Suppressor macrophage treated with lipopolysaccharide for 4 hours (primary cell): ENCODE measurements around the gene KIF19.
"Not testable (repeated sequence)": the region's sequence is repeated elsewhere in the genome, so short reads cannot be mapped to it uniquely, and the experiment has no call there.

Source experiments
- DNase-seq: peaks from one replicate; pipeline ENCODE4 v3.0.0-alpha.2; 2020

KIF19 gene

GRCh38 chr17:74325743-74326379 is at the start of gene KIF19:
Gene KIF19 (plus strand): TSS chr17:74326226. CDS start chr17:74326350, 124 bp downstream.
- DNase-seq = peak; percentile 51

- peak; percentile 77 for DNase-seq
Observed at GRCh38 chr17:74276541-74277009, 49.5 kb upstream of the KIF19 start.

DNA sequence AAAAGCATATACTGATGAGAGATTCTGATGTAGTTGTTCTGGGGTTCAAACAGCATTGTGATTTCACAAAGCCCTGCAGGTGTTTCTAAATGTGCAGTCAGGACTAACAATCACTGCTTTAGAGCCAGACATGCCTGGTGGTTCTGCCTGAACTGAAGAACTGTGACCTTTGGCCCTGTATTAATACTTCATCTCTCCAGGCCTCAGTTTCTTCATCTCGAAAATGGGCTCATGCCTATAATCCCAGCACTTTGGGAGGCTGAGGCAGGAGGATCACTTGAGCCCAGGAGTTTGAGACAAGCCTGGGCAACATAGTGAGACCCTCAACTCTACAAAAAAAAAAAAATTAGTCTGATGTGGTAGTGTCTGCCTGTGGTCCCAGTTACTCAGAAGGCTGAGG is 48.1 kb upstream of the KIF19 start:
- DNase-seq = no peak

- not testable (repeated sequence) for DNase-seq
Observed at GRCh38 chr17:74279617-74280016, 46.4 kb upstream of the KIF19 start.

DNA sequence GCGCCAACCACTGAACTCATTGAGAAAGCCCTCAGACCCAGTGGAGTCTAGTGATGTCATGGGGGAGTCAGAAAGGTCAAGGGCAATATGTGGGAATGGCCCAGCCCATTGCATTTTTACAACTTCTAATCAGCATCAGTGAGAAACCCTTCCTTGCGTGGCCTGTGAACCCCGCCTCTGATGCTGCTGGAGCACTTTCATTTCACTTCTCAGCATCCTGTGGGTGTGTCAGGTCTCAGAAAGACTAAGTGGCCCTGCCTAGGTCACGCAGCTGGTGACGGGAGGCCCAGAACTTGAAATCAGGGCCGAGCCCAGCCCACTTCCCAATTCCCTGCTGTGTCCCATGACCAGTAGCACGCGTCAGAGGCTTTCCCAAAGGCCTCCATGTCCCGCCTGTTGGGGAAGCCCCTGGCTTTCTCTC is 45.9 kb upstream of the KIF19 start:
- peak; percentile 96 for DNase-seq

- no peak for DNase-seq
Observed at GRCh38 chr17:74281799-74282198, 44.2 kb upstream of the KIF19 start.

- DNase-seq = not testable (repeated sequence)
Observed at GRCh38 chr17:74282274-74282586, 43.8 kb upstream of the KIF19 start.

- DNase-seq = peak; percentile 91
Observed at GRCh38 chr17:74282587-74283370, 43.2 kb upstream of the KIF19 start.

- no peak for DNase-seq
Observed at GRCh38 chr17:74283371-74283673, 42.7 kb upstream of the KIF19 start.

DNA sequence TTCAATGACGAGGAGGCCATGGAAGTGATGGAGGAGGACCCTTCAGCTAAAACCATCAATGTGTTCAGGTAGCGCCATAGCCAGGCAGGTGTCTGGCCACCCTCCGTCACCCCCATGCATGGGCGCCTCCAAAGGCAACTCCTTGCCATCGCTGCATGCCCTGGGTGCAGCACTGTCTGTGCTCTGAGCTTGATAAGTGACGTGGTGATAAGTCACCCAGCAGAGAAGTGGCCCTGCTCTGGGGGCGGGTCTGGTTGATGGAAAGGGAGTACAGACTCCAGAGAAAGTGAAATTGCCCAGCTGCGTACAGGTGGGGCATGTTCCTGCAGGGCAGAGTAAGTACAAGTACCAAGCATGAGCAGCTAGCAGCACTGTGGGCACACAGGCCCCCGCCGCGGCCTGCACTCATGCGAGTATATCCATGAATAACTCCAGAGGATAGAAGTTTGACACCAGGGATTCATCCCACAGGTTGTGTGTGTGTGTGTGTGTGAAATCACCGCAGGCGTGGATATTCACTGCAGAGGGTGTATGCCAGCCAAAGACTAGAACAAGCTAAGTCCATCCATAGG is 38.9 kb upstream of the KIF19 start:
- DNase-seq = no peak

- peak; percentile 65 for DNase-seq
Observed at GRCh38 chr17:74288785-74289184, 37.2 kb upstream of the KIF19 start.

DNA sequence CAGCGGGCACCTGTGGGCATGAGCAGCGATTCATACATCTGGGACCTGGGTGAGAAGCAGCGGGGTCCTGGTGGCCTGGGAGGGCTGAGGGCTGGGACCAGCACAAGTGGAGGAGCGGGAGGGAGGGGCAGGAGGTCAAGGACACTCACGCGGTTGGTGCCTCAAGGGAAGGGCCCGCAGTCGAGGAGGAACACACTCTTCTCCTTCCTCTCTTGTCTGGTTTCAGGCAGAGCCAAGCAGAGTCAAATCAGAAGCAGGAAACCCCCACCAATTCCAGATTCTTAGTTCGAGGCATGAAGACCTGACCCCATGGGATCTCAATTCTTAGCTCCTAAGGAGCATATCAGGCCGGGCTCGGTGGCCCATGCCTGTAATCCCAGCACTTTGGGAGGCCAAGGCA is 36.3 kb upstream of the KIF19 start:
- peak; percentile 56 for DNase-seq

- DNase-seq = no peak
Observed at GRCh38 chr17:74290340-74290739, 35.7 kb upstream of the KIF19 start.

DNA sequence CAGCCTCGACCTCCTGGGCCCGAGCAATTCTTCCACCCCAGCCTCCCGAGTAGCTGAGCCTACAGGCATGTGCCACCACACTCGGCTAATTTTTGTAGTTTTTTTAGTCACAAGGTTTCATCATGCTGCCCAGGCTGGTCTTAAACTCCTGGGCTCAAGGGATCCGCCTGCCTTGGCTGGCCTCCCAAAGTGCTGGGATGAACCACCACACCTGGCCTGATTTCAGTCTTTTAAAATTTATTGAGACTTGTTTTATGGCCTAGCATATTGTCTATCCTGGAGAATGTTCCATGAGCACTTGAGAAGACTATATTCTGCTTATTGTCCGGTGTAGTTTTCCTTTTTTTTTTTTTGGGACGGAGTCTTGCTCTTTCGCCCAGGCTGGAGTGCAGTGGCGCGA is 33.5 kb upstream of the KIF19 start:
- DNase-seq = no peak

DNA sequence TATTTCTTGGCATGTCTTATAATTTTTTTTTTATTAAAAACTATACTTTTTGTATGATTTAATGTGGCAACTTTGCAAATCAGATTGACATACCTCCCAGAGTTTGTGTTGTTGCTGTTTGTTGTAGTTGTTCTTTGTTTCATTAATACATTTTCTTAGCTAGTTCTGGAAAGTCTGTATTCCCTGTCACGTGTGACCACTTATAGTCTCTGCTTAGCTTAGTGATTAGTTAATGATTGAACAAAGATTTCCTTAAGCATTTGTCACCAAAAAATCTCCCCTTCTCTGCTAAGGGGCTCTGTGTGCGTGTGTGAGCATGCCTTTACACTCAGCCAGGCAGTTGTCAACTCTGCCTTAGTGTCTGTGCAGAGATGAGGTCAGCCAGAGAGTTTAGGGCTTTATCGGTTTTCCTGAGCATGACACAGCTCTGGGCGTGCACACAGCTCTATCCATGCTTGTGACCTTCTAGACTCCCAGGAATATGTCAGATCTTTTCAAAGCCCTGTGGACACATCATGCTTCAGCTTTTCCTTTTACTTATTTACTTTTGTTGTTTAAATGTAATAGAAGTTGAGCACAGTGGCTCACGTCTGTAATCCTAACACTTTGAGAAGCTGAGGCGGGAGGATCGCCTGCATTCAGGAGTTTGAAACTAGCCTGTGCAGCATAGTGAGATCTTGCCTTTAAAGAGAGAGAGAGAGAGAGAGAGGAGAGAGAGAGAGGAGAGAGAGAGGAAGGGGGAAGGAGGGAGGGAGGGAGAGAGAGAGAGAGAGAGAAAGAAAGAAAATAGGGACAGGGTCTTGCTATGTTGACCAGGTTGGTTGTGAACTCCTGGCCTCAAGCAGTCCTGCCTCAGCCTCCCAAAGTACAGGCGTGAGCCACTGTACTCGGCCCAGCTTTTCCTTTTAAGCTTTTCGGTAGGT is 30.1 kb upstream of the KIF19 start:
- DNase-seq = no peak

DNA sequence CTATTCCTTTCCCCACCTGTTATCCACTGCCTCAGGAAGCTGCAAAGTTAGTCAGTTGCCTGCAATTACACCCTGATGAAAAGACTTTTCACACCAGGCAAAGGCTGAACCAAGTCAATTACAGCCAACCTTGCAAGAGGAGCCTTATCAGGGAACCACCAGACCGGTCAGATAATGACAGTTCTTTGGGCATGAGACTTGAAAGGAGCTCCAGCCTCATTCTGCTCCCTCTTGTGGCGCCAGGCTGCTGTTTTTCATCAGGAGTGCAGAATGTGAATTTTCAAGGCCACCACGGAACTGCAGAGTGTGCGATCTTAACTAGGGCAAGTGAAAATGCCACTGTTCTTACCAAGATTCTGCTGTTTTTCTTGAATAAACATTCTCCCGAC is 29.5 kb upstream of the KIF19 start:
- DNase-seq = peak; percentile 78

DNA sequence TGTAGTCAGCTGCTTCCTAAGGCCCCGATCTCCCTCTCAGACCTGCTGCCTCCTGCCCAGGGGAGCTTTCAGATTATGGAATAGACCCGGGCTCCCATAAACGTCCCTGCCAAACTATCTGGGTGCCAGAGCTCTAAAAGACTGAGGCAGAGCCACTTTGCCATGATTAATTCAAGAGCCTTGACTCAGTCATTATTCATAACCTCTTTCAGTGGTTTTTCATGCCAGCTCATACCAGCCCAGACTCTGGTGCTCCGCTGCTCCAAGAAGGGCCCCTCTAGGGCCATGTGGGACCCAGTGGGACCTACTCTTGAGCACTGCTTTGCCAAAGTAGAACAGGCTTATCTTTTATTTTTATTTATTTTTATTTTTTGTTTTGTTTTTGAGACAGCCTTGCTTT is 28.1 kb upstream of the KIF19 start:
- DNase-seq = no peak

GRCh38 chr17:74298778-74299177 is 27.2 kb upstream of the KIF19 start:
- DNase-seq = no peak

DNA sequence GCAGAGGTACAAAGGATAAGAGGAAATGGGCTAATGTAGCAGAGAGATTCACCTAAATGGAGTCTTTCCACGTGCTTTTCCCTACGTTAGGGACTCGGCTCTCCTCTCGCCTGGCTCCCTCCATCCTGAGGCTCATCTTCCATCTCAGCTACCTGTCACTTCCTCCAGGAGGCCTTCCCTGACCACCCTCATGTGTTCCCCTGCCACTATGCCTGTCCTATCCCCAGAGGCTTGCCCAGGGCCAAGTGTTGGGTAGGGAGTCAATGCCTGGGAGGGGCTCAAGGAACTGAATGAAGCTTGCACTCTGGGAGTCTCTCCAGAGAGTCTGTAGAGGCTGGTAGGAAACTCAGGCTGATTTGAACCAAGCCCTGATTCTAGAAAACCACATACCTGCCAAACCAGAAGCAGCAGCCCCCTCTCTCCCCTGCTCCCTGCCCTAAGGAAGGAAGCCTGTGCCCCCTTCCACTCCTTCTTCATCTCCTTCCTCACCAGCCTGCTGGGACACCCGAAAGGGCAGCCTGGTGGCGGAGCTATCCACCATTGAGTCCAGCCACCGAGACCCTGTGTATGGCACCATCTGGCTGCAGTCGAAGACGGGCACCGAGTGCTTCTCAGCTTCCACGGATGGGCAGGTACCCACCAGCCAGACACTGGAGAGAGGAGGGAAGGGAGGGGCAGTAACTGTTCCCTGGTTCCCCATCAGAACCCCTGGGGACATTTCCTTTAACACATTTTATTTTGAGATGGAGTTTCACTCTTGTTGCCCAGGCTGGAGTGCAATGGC is 26.6 kb upstream of the KIF19 start:
- no peak for DNase-seq

DNA sequence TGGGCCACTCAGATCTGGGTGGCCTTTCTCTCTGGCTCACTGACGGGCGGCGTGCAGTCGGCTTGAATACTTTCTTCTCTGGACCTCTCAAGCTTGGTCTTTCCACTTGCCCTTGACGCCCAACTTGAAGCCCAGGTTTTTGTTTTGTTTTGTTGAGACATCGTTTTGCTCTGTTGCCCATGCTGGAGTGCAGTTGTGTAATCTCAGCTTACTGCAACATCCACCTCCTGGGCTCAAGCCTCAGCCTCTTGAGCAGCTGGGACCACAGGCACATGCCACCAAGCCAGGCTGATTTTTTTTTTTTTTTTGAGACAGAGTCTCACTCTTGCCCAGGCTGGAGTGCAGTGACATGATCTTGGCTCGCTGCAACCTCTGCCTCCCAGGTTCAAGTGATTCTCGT is 22.7 kb upstream of the KIF19 start:
- DNase-seq = no peak

- no peak for DNase-seq
Observed at GRCh38 chr17:74304184-74304583, 21.8 kb upstream of the KIF19 start.

DNA sequence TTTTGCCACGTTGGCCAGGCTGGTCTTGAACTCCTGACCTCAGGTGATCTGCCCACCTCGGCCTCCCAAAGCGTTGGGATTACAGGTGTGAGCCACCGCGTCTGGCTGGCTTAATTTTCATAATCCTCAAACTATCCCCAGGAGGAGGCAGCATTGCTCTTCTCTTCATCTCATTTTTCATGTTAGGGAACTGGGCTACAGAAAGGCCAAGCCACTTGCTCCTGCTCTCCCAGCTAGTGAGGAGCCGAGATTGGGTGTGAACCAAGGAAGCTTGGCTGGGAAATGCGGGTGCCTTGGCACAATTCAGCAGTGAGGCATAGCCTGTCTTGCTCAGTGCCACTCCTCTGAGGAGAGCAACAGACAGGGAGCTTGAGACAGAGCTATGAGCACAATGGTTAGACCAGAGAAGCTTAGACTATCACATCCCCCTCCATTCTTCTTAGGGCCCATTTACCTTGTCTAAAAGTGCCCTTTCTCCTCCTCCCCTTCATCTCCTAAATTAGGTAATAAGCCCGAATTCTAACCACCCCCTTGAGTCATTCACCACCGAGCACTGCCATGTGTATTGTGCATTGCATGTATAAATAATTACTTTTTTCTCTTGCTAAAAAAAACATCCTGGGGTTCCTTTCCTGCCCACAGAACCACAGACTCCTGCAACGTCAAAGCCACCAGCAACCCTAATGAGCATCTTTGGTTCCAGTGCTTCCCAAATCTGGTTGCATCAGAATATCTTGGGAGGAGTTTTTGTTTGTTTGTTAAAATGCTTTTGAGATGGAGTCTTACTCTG is 20.0 kb upstream of the KIF19 start:
- DNase-seq = no peak
